GM12878 (cell line): ENCODE results near the gene CHCHD6.

Experiments
- EP300 ChIP-seq, 2 experiments: fragments of 150-350 bp in 1 of 2; IDR thresholded peaks; 2 replicates each; pipeline ENCODE4 v1.6.1; 2011 to 2012; ENCODE audit warnings: low read depth in 2 of 2, low read length in 2 of 2, borderline replicate concordance in 1 of 2, improper control_type of control experiment in 1 of 2, inconsistent platforms in 1 of 2; ENCODE audit not compliant: control insufficient read depth in 1 of 2
- MXI1 ChIP-seq: fragments of 150-350 bp; IDR thresholded peaks from 2 replicates; pipeline ENCODE4 v1.6.1; 2011; ENCODE audit warnings: low read depth, mild to moderate bottlenecking, inconsistent platforms, low read length, improper control_type of control experiment

DNA sequence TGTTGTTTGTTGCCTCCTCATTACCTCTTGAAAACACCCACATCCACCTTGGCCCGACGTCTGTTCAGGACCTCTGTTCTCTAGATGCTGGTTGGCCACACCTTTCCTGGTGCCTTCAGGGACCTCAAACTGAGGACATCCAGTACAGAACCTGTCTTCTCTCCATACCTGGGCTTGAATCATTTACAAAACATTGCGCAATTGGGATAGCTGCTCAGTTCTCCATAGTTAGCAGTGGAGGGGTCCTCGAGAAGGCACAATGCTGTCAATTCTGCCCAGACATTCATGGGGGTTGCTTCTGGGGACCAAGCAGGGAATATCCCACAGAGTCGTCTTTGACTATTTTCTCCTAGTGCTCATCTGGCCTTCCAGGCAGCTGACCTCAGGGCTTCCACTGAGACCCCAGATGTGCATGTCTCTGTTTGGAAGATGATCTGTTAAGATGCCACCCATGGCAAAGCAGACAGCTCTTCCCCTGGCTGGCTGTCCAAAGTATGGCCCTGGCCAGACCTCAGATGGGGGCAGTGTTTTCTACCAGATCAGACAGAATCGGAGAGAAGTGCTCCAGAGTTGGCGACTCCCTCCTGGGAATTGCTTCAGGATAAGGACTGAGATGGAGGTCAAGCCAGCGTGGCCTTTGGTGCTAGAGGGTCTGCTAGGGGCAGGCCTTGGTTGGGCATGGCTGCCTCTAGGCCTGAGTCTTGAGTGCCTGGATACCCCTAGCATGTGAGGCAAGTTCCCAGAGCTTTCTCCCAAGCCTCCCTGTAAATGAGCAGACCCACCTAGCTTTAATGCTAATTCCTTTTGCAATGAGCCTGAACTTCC lies 46.1 kb downstream of the CHCHD6 start:
- TF ChIP-seq MXI1 (no peak), EP300 (IDR thresholded peaks at IDR 0.05; ENCODE audit: borderline replicate concordance in 1 of 2, control insufficient read depth in 1 of 2, low read depth in 2 of 2, low read length in 2 of 2) (no peak)
